Activated naive CD4-positive, alpha-beta T cell treated with anti-CD3 and anti-CD28 coated beads for 36 hours (primary cell): Measurements from ENCODE around the gene ITPR1. TPM values are rescaled to one million over a fixed set of nuclear protein-coding genes. Genes with fewer than 3 reads are reported as not detected.

Experiments
- CTCF ChIA-PET: fragments of 350-600 bp; sonication (Branson Sonifier 250); formaldehyde crosslinking; loops from one replicate; lab custom pipeline; 2021; ENCODE audit warnings: antibody characterized with exemption; lab: Charles Lee
- DNase-seq: peaks from one replicate; pipeline ENCODE4 v3.0.0-alpha.2; 2020
- H3K27ac Mint-ChIP-seq: one replicate; pipeline ENCODE4 v1.8.0; 2021; ENCODE audit warnings: mild to moderate bottlenecking, mixed read lengths
- H3K27me3 Mint-ChIP-seq: one replicate; pipeline ENCODE4 v1.8.0; 2021; ENCODE audit warnings: low read depth, mixed read lengths
- H3K36me3 Mint-ChIP-seq: one replicate; pipeline ENCODE4 v1.8.0; 2021; ENCODE audit warnings: low read depth, mixed read lengths
- H3K4me1 Mint-ChIP-seq: one replicate; pipeline ENCODE4 v1.8.0; 2021; ENCODE audit warnings: low read depth, mixed read lengths
- H3K4me3 Mint-ChIP-seq: one replicate; pipeline ENCODE4 v1.8.0; 2021; ENCODE audit warnings: mild to moderate bottlenecking, moderate library complexity, mixed read lengths
- H3K9me3 Mint-ChIP-seq: one replicate; pipeline ENCODE4 v1.8.0; 2021; ENCODE audit warnings: mixed read lengths
- intact Hi-C: fragments of 100-400 bp; cut with micrococcal nuclease; formaldehyde crosslinking; loops from one replicate; pipeline ENCODE4 v1.15.1; 2023
- total RNA-seq, 2 experiments: library from RNA; stranded (reverse); gene quantifications; one replicate each; pipeline ENCODE4 v1.2.3, GENCODE V29; 2021

The ITPR1 gene
- total RNA-seq, 2 experiments from 2014 or later = 38.5 to 41.1 TPM

- Mint-ChIP-seq H3K27ac (peak overlapping the region; percentile 94), H3K4me3 (no peak overlapping the region), H3K9me3 (no peaks in the 10 kb centered on the region), H3K27me3 (no peaks in the 10 kb centered on the region), H3K4me1 (peaks cover 89% of the 10 kb centered on the region), H3K36me3 (peaks cover 6% of the 10 kb centered on the region)
- CTCF ChIA-PET = interaction anchor here (0.7 to 3.2 kb wide), 6 partner anchors 17 to 128 kb away, joined by 3 to 27 read pairs (median 3); no protein-coding TSS in a partner anchor
- intact Hi-C loops = loop anchor here (5.0 kb wide), 1 partner anchor 484 kb away; no protein-coding TSS in a partner anchor
- no peak for DNase-seq
Observed at GRCh38 chr3:4848176-4848825, 355.2 kb downstream of the ITPR1 start.

- Mint-ChIP-seq H3K27ac (peak overlapping the region; percentile 94), H3K4me3 (no peak overlapping the region), H3K9me3 (no peaks in the 10 kb centered on the region), H3K4me1 (peaks cover 88% of the 10 kb centered on the region), H3K27me3 (no peaks in the 10 kb centered on the region), H3K36me3 (peaks cover 3% of the 10 kb centered on the region)
- no peak for DNase-seq
- intact Hi-C loops = loop anchor here (5.0 kb wide), 1 partner anchor 483 kb away; no protein-coding TSS in a partner anchor
- CTCF ChIA-PET = interaction anchor here (0.7 to 4.1 kb wide), 10 partner anchors 14 to 191 kb away, joined by 3 to 27 read pairs (median 9); partner anchors contain the start of gene BHLHE40
Observed at GRCh38 chr3:4849136-4849535, 356.0 kb downstream of the ITPR1 start.

DNA sequence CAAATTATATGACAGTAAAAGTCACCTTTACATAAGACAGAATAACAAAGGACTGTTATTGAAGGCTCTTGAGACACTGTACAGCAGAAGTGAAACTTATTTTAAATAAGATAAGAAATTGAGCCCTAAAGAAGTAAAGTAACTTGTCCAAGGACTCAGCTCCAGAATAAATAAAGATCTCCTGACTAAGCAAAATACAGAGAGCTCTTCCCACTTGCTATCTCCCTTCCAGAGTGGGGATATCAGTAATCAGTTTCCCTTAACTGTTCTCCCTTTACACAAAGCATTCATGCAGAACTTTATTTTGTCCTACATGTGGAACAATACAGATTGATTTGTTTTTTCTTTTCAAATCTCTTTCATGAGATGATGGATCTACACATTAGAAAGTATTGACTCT, 356.6 kb downstream of the ITPR1 start:
- Mint-ChIP-seq H3K9me3 (no peaks in the 10 kb centered on the region), H3K4me1 (peaks cover 85% of the 10 kb centered on the region), H3K36me3 (peaks cover 3% of the 10 kb centered on the region), H3K27ac (peak overlapping the region; percentile 94), H3K4me3 (peak overlapping the region; percentile 38), H3K27me3 (no peaks in the 10 kb centered on the region)
- CTCF ChIA-PET = interaction anchor here (0.5 to 4.1 kb wide), 14 partner anchors 14 to 191 kb away, joined by 3 to 27 read pairs (median 7); partner anchors contain the start of gene BHLHE40
- DNase-seq = no peak
- intact Hi-C loops = loop anchor here (1.0 to 5.0 kb wide), 13 partner anchors 8 to 483 kb away; partner anchors contain the start of gene ARL8B

- peak; percentile 88 for DNase-seq
- CTCF ChIA-PET = interaction anchor here (0.5 to 4.1 kb wide), 22 partner anchors 9 to 190 kb away, joined by 3 to 27 read pairs (median 4); partner anchors contain the start of gene BHLHE40
- Mint-ChIP-seq H3K4me3 (peak overlapping the region; percentile 38), H3K27me3 (no peaks in the 10 kb centered on the region), H3K4me1 (peaks cover 84% of the 10 kb centered on the region), H3K27ac (peak overlapping the region; percentile 94), H3K36me3 (peaks cover 5% of the 10 kb centered on the region), H3K9me3 (no peaks in the 10 kb centered on the region)
- intact Hi-C loops = loop anchor here (1.0 to 5.0 kb wide), 12 partner anchors 9 to 347 kb away; partner anchors contain the start of gene ARL8B
Observed at GRCh38 chr3:4850211-4850927, 357.2 kb downstream of the ITPR1 start.

GRCh38 chr3:4850928-4851265, 357.7 kb downstream of the ITPR1 start:
- peak; percentile 64 for DNase-seq
- intact Hi-C loops = loop anchor here (1.0 to 5.0 kb wide), 13 partner anchors 10 to 346 kb away; partner anchors contain the start of gene ARL8B
- Mint-ChIP-seq H3K27me3 (no peaks in the 10 kb centered on the region), H3K4me1 (peaks cover 84% of the 10 kb centered on the region), H3K36me3 (peaks cover 10% of the 10 kb centered on the region), H3K4me3 (peak overlapping the region; percentile 38), H3K27ac (peak overlapping the region; percentile 94), H3K9me3 (peaks cover 2% of the 10 kb centered on the region)
- CTCF ChIA-PET = interaction anchor here (0.6 to 4.1 kb wide), 18 partner anchors 9 to 172 kb away, joined by 3 to 27 read pairs (median 5); partner anchors contain the start of gene BHLHE40

- H3K27me3 Mint-ChIP-seq = no peaks in the 10 kb centered on the region
- intact Hi-C loops = loop anchor here (5.0 kb wide), 1 partner anchor 269 kb away; the partner anchor contains the start of gene ARL8B
Observed at GRCh38 chr3:4852780-4853748, 359.9 kb downstream of the ITPR1 start.

DNA sequence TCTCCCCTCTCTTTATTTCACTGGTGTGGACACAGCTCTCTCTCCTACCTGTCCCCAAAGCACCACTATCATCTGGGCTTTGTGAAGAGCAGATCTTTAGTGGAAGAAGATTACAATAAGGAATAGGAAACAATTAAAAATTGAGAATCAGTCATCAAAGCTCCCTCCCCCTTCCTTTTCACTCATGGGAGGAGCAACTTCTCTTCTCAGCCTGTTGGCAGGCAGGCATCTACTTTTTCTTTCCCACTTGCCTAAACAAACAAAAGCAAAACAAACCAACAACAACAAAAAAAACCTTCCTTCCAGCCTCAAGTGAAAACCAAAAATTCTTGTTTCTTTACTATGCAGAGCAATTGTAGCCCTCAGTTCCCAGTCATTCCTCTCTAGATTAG, 360.6 kb downstream of the ITPR1 start:
- H3K27me3 Mint-ChIP-seq = no peaks in the 10 kb centered on the region
- no peak for DNase-seq
- H3K9me3 Mint-ChIP-seq = peaks cover 2% of the 10 kb centered on the region
- peak overlapping the region; percentile 68 for H3K27ac Mint-ChIP-seq
- H3K4me3 Mint-ChIP-seq = peak overlapping the region; percentile 10
- intact Hi-C loops = loop anchor here (5.0 kb wide), 1 partner anchor 269 kb away; the partner anchor contains the start of gene ARL8B
- H3K4me1 Mint-ChIP-seq = peaks cover 72% of the 10 kb centered on the region
- CTCF ChIA-PET = interaction anchor here (0.6 to 2.0 kb wide), 6 partner anchors 13 to 282 kb away, joined by 3 to 8 read pairs (median 5); no protein-coding TSS in a partner anchor
- H3K36me3 Mint-ChIP-seq = peaks cover 8% of the 10 kb centered on the region

More at GRCh38 chr3:4852780-4853748, 359.9 kb downstream of the ITPR1 start:
- no peak for DNase-seq
- peaks cover 77% of the 10 kb centered on the region for H3K4me1 Mint-ChIP-seq
- CTCF ChIA-PET = interaction anchor here (1.0 to 4.1 kb wide), 7 partner anchors 11 to 127 kb away, joined by 3 to 17 read pairs (median 7); no protein-coding TSS in a partner anchor
- peaks cover 8% of the 10 kb centered on the region for H3K36me3 Mint-ChIP-seq
- H3K4me3 Mint-ChIP-seq = peak overlapping the region; percentile 10
- peak overlapping the region; percentile 68 for H3K27ac Mint-ChIP-seq
- H3K9me3 Mint-ChIP-seq = peaks cover 2% of the 10 kb centered on the region

DNA sequence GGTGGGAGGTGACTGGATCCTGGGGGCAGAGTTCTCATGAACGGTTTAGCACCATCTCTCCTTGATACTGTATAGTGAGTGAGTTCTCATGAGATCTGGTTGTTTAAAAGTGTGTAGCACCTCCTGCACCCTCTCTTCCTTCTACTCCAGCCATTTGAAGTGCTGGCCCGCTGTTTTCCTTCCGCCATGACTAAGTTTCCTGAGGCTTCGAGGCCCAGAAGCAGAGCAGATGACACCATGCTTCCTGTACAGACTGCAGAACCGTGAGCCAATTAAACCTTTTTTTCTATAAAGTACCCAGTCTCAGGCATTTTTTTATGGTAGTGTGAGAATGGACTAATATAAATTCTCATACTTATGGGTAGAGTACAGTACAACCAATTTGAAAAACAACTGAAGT, 362.5 kb downstream of the ITPR1 start:
- Mint-ChIP-seq H3K27me3 (no peaks in the 10 kb centered on the region), H3K4me3 (no peak overlapping the region), H3K27ac (peak overlapping the region; percentile 7), H3K4me1 (peaks cover 58% of the 10 kb centered on the region), H3K9me3 (peaks cover 4% of the 10 kb centered on the region), H3K36me3 (peaks cover 12% of the 10 kb centered on the region)
- DNase-seq = peak; percentile 41
- CTCF ChIA-PET = interaction anchor here (0.7 to 2.0 kb wide), 3 partner anchors 121 to 132 kb away, joined by 3 to 6 read pairs (median 3); no protein-coding TSS in a partner anchor
- intact Hi-C loops = no loop called here

- peaks cover 5% of the 10 kb centered on the region for H3K9me3 Mint-ChIP-seq
- peak overlapping the region; percentile 7 for H3K27ac Mint-ChIP-seq
- peaks cover 53% of the 10 kb centered on the region for H3K4me1 Mint-ChIP-seq
- no peak overlapping the region for H3K4me3 Mint-ChIP-seq
- H3K36me3 Mint-ChIP-seq = peaks cover 14% of the 10 kb centered on the region
- H3K27me3 Mint-ChIP-seq = no peaks in the 10 kb centered on the region
- no peak for DNase-seq
- CTCF ChIA-PET = interaction anchor here (0.7 kb wide), 1 partner anchor 127 kb away, joined by 3 read pairs; no protein-coding TSS in a partner anchor
- intact Hi-C loops = no loop called here
Observed at GRCh38 chr3:4856136-4856535, 363.0 kb downstream of the ITPR1 start.

- H3K36me3 Mint-ChIP-seq = peaks cover 17% of the 10 kb centered on the region
- CTCF ChIA-PET = interaction anchor here (0.5 kb wide), 1 partner anchor 26 kb away, joined by 3 read pairs; no protein-coding TSS in a partner anchor
- intact Hi-C loops = no loop called here
- H3K4me3 Mint-ChIP-seq = no peak overlapping the region
- peaks cover 49% of the 10 kb centered on the region for H3K4me1 Mint-ChIP-seq
- DNase-seq = no peak
- peaks cover 8% of the 10 kb centered on the region for H3K9me3 Mint-ChIP-seq
- H3K27me3 Mint-ChIP-seq = no peaks in the 10 kb centered on the region
- no peak overlapping the region for H3K27ac Mint-ChIP-seq
Observed at GRCh38 chr3:4856564-4856963, 363.4 kb downstream of the ITPR1 start.

- H3K4me1 Mint-ChIP-seq = peaks cover 45% of the 10 kb centered on the region
- no peaks in the 10 kb centered on the region for H3K27me3 Mint-ChIP-seq
- peaks cover 21% of the 10 kb centered on the region for H3K36me3 Mint-ChIP-seq
- CTCF ChIA-PET = interaction anchor here (0.5 kb wide), 1 partner anchor 26 kb away, joined by 3 read pairs; no protein-coding TSS in a partner anchor
- no peak for DNase-seq
- H3K27ac Mint-ChIP-seq = no peak overlapping the region
- intact Hi-C loops = no loop called here
- H3K9me3 Mint-ChIP-seq = peaks cover 11% of the 10 kb centered on the region
- no peak overlapping the region for H3K4me3 Mint-ChIP-seq
Observed at GRCh38 chr3:4856986-4857385, 363.8 kb downstream of the ITPR1 start.
